GM23338 (cell line): ENCODE measurements around the gene NAALADL2. TPM values are rescaled to one million over a fixed set of nuclear protein-coding genes. Genes with fewer than 3 reads are reported as not detected.
"Not testable (repeated sequence)": the region's sequence is repeated elsewhere in the genome, so short reads cannot be mapped to it uniquely, and the experiment has no call there.

ENCODE experiments used
- ATAC-seq: fragments of 200-7000 bp; cut with Tn5 transposase; 3 replicates; pipeline ENCODE4 v1.9.1; 2020
- DNase-seq: peaks from one replicate; pipeline ENCODE4 v3.0.0-alpha.2; 2015; ENCODE audit warnings: low spot score
- H2AFZ ChIP-seq: fragments of 200-600 bp; sonication (generic); 2 replicates; pipeline ENCODE4 v1.8.0; 2016; ENCODE audit warnings: antibody characterized with exemption, mild to moderate bottlenecking, moderate library complexity
- H3F3A ChIP-seq: fragments of 200-600 bp; sonication (generic); replicated peaks from 2 replicates; pipeline ENCODE4 v1.8.0; 2017; ENCODE audit warnings: antibody characterized with exemption, mixed run types, low read depth
- H3K27ac ChIP-seq: fragments of 200-600 bp; sonication (generic); 2 replicates; pipeline ENCODE4 v1.6.1; 2016; ENCODE audit warnings: low read depth
- H3K27me3 ChIP-seq: fragments of 200-600 bp; sonication (generic); 2 replicates; pipeline ENCODE4 v1.8.0; 2016; ENCODE audit warnings: mild to moderate bottlenecking, mixed run types, moderate library complexity; ENCODE audit not compliant: insufficient read depth
- H3K36me3 ChIP-seq: fragments of 200-600 bp; sonication (generic); 2 replicates; pipeline ENCODE4 v1.8.0; 2016; ENCODE audit warnings: mild to moderate bottlenecking; ENCODE audit not compliant: insufficient read depth
- H3K4me1 ChIP-seq: fragments of 200-600 bp; sonication (generic); 2 replicates; pipeline ENCODE4 v1.8.0; 2016; ENCODE audit warnings: mild to moderate bottlenecking, moderate library complexity; ENCODE audit not compliant: insufficient read depth
- H3K4me2 ChIP-seq: fragments of 200-600 bp; sonication (generic); 2 replicates; pipeline ENCODE4 v1.7.1; 2017; ENCODE audit warnings: mixed run types
- H3K4me3 ChIP-seq: fragments of 200-600 bp; sonication (generic); 2 replicates; pipeline ENCODE4 v1.6.1; 2016; ENCODE audit warnings: mixed run types
- H3K79me2 ChIP-seq: fragments of 200-600 bp; sonication (generic); replicated peaks from 2 replicates; pipeline ENCODE4 v1.8.0; 2017; ENCODE audit warnings: mild to moderate bottlenecking; ENCODE audit not compliant: insufficient read depth
- H3K9me2 ChIP-seq: fragments of 200-600 bp; sonication (generic); 2 replicates; pipeline ENCODE4 v1.8.0; 2017; ENCODE audit not compliant: insufficient read depth
- H4K20me1 ChIP-seq: fragments of 200-600 bp; sonication (generic); replicated peaks from 2 replicates; pipeline ENCODE4 v1.8.0; 2017; ENCODE audit warnings: mild to moderate bottlenecking; ENCODE audit not compliant: insufficient read depth
- H3K27ac Mint-ChIP-seq: 2 replicates; pipeline ENCODE4 v1.8.0; 2020; ENCODE audit warnings: inconsistent platforms, mild to moderate bottlenecking, moderate library complexity, mixed read lengths
- H3K27me3 Mint-ChIP-seq: 3 replicates; pipeline ENCODE4 v1.8.0; 2022; ENCODE audit warnings: low read depth, mild to moderate bottlenecking, moderate library complexity, mixed read lengths, inconsistent platforms; ENCODE audit not compliant: insufficient read depth, poor library complexity
- H3K36me3 Mint-ChIP-seq: 3 replicates; pipeline ENCODE4 v1.8.0; 2021; ENCODE audit warnings: low read depth, mild to moderate bottlenecking, inconsistent platforms, moderate library complexity, mixed read lengths
- H3K4me1 Mint-ChIP-seq: 3 replicates; pipeline ENCODE4 v1.8.0; 2020; ENCODE audit warnings: mild to moderate bottlenecking, inconsistent platforms, mixed read lengths
- H3K4me3 Mint-ChIP-seq: 3 replicates; pipeline ENCODE4 v1.8.0; 2021; ENCODE audit warnings: moderate library complexity, mild to moderate bottlenecking, inconsistent platforms, mixed read lengths
- H3K9me3 Mint-ChIP-seq: 3 replicates; pipeline ENCODE4 v1.8.0; 2020; ENCODE audit warnings: moderate library complexity, mild to moderate bottlenecking, inconsistent platforms, mixed read lengths
- EZH2 ChIP-seq: fragments of 200-600 bp; sonication (generic); IDR thresholded peaks from one replicate; pipeline ENCODE4 v1.8.0; 2017; ENCODE audit warnings: antibody characterized with exemption, mild to moderate bottlenecking, low read depth; ENCODE audit not compliant: unreplicated experiment
- EZH2phosphoT487 ChIP-seq: fragments of 200-600 bp; sonication (generic); IDR thresholded peaks from one replicate; pipeline ENCODE4 v1.8.1; 2018; ENCODE audit warnings: antibody characterized with exemption; ENCODE audit not compliant: unreplicated experiment
- JUNB ChIP-seq: IDR thresholded peaks from one replicate; pipeline ENCODE4 v1.6.1; 2016; ENCODE audit warnings: antibody characterized with exemption; ENCODE audit not compliant: unreplicated experiment
- NANOG ChIP-seq: IDR thresholded peaks from 2 replicates; pipeline ENCODE4 v1.6.1; 2016; ENCODE audit warnings: antibody characterized with exemption, borderline replicate concordance
- POLR2AphosphoS5 ChIP-seq: IDR thresholded peaks from 2 replicates; pipeline ENCODE4 v1.6.1; 2016; ENCODE audit warnings: antibody characterized with exemption, low read depth
- STAT1 ChIP-seq: IDR thresholded peaks from one replicate; pipeline ENCODE4 v1.6.1; 2016; ENCODE audit warnings: antibody characterized with exemption; ENCODE audit not compliant: unreplicated experiment
- ZNF114 ChIP-seq: fragments of 250-450 bp; sonication (Bioruptor Pico); IDR thresholded peaks from 2 replicates; pipeline ENCODE4 v1.5.0; 2020; ENCODE audit warnings: mild to moderate bottlenecking, moderate library complexity
- polyA plus RNA-seq: library from polyadenylated mRNA; unstranded; fragments of >200 nt; fragmentation: Nextera tagmentation; extraction: Ambion mirVana; gene quantifications from 2 replicates; pipeline ENCODE4 v1.2.1, GENCODE V29; 2016
- total RNA-seq: library from RNA; depleted of rRNA; stranded (reverse); fragments of >200 nt; shearing (Covaris generic); gene quantifications from 2 replicates; pipeline ENCODE4 v1.2.3, GENCODE V29; 2014
- TF ChIP-seq, protein P1 (sequence below): IDR thresholded peaks from one replicate; pipeline ENCODE4 v1.6.1; 2018; ENCODE audit warnings: antibody characterized with exemption; ENCODE audit not compliant: unreplicated experiment
- TF ChIP-seq, protein P2 (sequence below): IDR thresholded peaks from 2 replicates; pipeline ENCODE4 v1.6.1; 2016; ENCODE audit warnings: antibody characterized with exemption
- TF ChIP-seq, protein P3 (sequence below): fragments of 250-450 bp; sonication (Bioruptor Pico); IDR thresholded peaks from 2 replicates; pipeline ENCODE4 v1.5.0; 2020; ENCODE audit warnings: mild to moderate bottlenecking, moderate library complexity

The NAALADL2 gene
- total and polyA plus RNA-seq, 2 experiments from 2014 or later = 1.6 to 2.6 TPM

DNA sequence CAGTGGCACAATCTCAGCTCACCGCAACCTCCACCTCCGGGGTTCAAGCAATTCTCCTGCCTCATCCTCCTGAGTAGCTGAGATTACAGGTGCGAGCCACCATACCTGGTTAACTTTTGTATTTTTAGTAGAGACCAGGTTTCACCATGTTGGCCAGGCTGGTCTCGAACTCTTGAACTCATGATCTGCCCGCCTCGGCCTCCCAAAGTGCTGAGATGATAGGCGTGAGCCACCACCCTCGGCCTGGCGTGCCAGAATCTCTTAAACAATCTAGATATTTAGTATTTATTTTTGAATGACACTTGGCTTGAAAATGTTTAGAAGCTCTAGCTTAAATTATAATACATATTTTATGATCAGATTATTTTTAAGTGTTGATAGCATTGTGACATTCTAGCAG, 755.0 kb downstream of the NAALADL2 start:
- not testable (repeated sequence) for H3K27ac Mint-ChIP-seq, H3K36me3 Mint-ChIP-seq

DNA sequence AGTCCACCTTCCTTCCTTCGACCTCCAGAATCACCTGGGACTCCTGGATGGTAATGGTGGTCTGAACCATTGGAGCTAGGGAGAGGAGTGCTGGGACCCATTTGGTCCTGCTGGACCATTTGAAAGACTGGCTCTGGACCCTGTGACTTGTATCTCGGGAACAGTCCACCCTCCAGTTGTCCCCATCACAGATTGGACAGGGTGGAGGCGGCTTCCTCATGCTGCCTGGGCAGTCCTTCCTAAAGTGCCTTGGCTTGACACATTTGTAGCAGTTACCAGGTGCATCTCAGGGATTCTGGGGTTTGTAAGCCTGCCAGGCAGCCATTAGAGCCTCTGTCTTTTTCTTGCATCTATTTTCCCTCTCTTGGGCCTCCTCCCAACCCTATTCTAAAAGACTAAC, 758.1 kb downstream of the NAALADL2 start:
- H3K4me3 Mint-ChIP-seq = no peak overlapping the region
- peaks cover 32% of the 10 kb centered on the region for H3K9me2 ChIP-seq
- ATAC-seq = no peak
- H3K36me3 ChIP-seq = no peaks in the 10 kb centered on the region
- no peak overlapping the region for H3K4me3 ChIP-seq
- H2AFZ ChIP-seq = no peak overlapping the region
- H3K36me3 Mint-ChIP-seq = no peaks in the 10 kb centered on the region
- H3K27me3 Mint-ChIP-seq = no peaks in the 10 kb centered on the region
- no peaks in the 10 kb centered on the region for H4K20me1 ChIP-seq
- H3K9me3 Mint-ChIP-seq = no peaks in the 10 kb centered on the region
- DNase-seq = no peak
- no peaks in the 10 kb centered on the region; the same call in 2 of the 3 replicates for H3K4me1 Mint-ChIP-seq
- H3K27ac ChIP-seq = no peak overlapping the region
- H3K27me3 ChIP-seq = no peaks in the 10 kb centered on the region
- no peaks in the 10 kb centered on the region for H3K79me2 ChIP-seq
- no peak overlapping the region for H3K27ac Mint-ChIP-seq
- H3K4me1 ChIP-seq = no peaks in the 10 kb centered on the region
- no peaks in the 10 kb centered on the region for H3F3A ChIP-seq
- H3K4me2 ChIP-seq = no peak overlapping the region
- TF ChIP-seq POLR2AphosphoS5 = no peak
- TF ChIP-seq, protein P1, sequence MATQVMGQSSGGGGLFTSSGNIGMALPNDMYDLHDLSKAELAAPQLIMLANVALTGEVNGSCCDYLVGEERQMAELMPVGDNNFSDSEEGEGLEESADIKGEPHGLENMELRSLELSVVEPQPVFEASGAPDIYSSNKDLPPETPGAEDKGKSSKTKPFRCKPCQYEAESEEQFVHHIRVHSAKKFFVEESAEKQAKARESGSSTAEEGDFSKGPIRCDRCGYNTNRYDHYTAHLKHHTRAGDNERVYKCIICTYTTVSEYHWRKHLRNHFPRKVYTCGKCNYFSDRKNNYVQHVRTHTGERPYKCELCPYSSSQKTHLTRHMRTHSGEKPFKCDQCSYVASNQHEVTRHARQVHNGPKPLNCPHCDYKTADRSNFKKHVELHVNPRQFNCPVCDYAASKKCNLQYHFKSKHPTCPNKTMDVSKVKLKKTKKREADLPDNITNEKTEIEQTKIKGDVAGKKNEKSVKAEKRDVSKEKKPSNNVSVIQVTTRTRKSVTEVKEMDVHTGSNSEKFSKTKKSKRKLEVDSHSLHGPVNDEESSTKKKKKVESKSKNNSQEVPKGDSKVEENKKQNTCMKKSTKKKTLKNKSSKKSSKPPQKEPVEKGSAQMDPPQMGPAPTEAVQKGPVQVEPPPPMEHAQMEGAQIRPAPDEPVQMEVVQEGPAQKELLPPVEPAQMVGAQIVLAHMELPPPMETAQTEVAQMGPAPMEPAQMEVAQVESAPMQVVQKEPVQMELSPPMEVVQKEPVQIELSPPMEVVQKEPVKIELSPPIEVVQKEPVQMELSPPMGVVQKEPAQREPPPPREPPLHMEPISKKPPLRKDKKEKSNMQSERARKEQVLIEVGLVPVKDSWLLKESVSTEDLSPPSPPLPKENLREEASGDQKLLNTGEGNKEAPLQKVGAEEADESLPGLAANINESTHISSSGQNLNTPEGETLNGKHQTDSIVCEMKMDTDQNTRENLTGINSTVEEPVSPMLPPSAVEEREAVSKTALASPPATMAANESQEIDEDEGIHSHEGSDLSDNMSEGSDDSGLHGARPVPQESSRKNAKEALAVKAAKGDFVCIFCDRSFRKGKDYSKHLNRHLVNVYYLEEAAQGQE = no peak
- no peak for TF ChIP-seq EZH2phosphoT487
- TF ChIP-seq JUNB = no peak
- no peak for TF ChIP-seq NANOG
- TF ChIP-seq STAT1 = no peak
- TF ChIP-seq, protein P2, sequence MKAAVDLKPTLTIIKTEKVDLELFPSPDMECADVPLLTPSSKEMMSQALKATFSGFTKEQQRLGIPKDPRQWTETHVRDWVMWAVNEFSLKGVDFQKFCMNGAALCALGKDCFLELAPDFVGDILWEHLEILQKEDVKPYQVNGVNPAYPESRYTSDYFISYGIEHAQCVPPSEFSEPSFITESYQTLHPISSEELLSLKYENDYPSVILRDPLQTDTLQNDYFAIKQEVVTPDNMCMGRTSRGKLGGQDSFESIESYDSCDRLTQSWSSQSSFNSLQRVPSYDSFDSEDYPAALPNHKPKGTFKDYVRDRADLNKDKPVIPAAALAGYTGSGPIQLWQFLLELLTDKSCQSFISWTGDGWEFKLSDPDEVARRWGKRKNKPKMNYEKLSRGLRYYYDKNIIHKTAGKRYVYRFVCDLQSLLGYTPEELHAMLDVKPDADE = no peak
- TF ChIP-seq ZNF114 = no peak
- TF ChIP-seq, protein P3, sequence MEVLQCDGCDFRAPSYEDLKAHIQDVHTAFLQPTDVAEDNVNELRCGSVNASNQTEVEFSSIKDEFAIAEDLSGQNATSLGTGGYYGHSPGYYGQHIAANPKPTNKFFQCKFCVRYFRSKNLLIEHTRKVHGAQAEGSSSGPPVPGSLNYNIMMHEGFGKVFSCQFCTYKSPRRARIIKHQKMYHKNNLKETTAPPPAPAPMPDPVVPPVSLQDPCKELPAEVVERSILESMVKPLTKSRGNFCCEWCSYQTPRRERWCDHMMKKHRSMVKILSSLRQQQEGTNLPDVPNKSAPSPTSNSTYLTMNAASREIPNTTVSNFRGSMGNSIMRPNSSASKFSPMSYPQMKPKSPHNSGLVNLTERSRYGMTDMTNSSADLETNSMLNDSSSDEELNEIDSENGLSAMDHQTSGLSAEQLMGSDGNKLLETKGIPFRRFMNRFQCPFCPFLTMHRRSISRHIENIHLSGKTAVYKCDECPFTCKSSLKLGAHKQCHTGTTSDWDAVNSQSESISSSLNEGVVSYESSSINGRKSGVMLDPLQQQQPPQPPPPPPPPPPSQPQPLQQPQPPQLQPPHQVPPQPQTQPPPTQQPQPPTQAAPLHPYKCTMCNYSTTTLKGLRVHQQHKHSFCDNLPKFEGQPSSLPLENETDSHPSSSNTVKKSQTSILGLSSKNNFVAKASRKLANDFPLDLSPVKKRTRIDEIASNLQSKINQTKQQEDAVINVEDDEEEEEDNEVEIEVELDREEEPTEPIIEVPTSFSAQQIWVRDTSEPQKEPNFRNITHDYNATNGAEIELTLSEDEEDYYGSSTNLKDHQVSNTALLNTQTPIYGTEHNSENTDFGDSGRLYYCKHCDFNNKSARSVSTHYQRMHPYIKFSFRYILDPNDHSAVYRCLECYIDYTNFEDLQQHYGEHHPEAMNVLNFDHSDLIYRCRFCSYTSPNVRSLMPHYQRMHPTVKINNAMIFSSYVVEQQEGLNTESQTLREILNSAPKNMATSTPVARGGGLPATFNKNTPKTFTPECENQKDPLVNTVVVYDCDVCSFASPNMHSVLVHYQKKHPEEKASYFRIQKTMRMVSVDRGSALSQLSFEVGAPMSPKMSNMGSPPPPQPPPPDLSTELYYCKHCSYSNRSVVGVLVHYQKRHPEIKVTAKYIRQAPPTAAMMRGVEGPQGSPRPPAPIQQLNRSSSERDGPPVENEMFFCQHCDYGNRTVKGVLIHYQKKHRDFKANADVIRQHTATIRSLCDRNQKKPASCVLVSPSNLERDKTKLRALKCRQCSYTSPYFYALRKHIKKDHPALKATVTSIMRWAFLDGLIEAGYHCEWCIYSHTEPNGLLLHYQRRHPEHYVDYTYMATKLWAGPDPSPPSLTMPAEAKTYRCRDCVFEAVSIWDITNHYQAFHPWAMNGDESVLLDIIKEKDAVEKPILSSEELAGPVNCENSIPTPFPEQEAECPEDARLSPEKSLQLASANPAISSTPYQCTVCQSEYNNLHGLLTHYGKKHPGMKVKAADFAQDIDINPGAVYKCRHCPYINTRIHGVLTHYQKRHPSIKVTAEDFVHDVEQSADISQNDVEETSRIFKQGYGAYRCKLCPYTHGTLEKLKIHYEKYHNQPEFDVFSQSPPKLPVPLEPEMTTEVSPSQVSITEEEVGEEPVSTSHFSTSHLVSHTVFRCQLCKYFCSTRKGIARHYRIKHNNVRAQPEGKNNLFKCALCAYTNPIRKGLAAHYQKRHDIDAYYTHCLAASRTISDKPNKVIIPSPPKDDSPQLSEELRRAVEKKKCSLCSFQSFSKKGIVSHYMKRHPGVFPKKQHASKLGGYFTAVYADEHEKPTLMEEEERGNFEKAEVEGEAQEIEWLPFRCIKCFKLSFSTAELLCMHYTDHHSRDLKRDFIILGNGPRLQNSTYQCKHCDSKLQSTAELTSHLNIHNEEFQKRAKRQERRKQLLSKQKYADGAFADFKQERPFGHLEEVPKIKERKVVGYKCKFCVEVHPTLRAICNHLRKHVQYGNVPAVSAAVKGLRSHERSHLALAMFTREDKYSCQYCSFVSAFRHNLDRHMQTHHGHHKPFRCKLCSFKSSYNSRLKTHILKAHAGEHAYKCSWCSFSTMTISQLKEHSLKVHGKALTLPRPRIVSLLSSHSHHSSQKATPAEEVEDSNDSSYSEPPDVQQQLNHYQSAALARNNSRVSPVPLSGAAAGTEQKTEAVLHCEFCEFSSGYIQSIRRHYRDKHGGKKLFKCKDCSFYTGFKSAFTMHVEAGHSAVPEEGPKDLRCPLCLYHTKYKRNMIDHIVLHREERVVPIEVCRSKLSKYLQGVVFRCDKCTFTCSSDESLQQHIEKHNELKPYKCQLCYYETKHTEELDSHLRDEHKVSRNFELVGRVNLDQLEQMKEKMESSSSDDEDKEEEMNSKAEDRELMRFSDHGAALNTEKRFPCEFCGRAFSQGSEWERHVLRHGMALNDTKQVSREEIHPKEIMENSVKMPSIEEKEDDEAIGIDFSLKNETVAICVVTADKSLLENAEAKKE (CRISPR knock-in tag) = no peak
- TF ChIP-seq EZH2 = no peak

More for the DNA sequence above, 755.0 kb downstream of the NAALADL2 start:
- H2AFZ ChIP-seq, H3K27me3 Mint-ChIP-seq, H3K4me2 ChIP-seq, H3K27me3 ChIP-seq, H3K4me3 ChIP-seq, H3K36me3 ChIP-seq, DNase-seq, H3F3A ChIP-seq, H3K4me1 ChIP-seq, H3K9me3 Mint-ChIP-seq, H3K4me1 Mint-ChIP-seq, H3K79me2 ChIP-seq, ATAC-seq, H4K20me1 ChIP-seq, H3K4me3 Mint-ChIP-seq, H3K27ac ChIP-seq: not testable (repeated sequence)
- peaks cover 26% of the 10 kb centered on the region; the same call in 1 of the 2 replicates for H3K9me2 ChIP-seq
